Keratinocyte (primary cell): ENCODE measurements around the gene CLDN10. TPM values are rescaled to one million over a fixed set of nuclear protein-coding genes. Genes with fewer than 3 reads are reported as not detected.
A peak's percentile ranks its signal among the peaks of the same experiment; 100 is the strongest.

Experiments
- DNase-seq: peaks from one replicate; pipeline ENCODE4 v3.0.0-alpha.2; 2011; ENCODE audit warnings: low read depth, missing footprints, low spot score
- FAIRE-seq: peaks from 2 replicates; lab custom pipeline; 2011; peaks lifted over from hg19 to GRCh38; lab: Jason Lieb, UNC
- H2AFZ ChIP-seq: 2 replicates; pipeline ENCODE4 v1.6.0; 2012; ENCODE audit warnings: low read length, control low read depth, inconsistent platforms; ENCODE audit not compliant: control insufficient read depth
- H3K27ac ChIP-seq: 2 replicates; pipeline ENCODE4 v1.5.1; 2011; ENCODE audit warnings: low read length; ENCODE audit not compliant: control insufficient read depth, insufficient read depth
- H3K27me3 ChIP-seq: 3 replicates; pipeline ENCODE4 v1.6.0; 2011; ENCODE audit warnings: low read length; ENCODE audit not compliant: control insufficient read depth, insufficient read depth; ENCODE audit errors: extremely low read depth
- H3K36me3 ChIP-seq, 2 experiments: 2 replicates in 1 of 2; 3 replicates in 1 of 2; pipeline ENCODE4 v1.5.1; 2011; ENCODE audit warnings: low read length in 2 of 2, mild to moderate bottlenecking in 1 of 2; ENCODE audit not compliant: control insufficient read depth in 2 of 2, insufficient read depth in 2 of 2; ENCODE audit errors: extremely low read depth in 1 of 2
- H3K4me1 ChIP-seq: 3 replicates; pipeline ENCODE4 v1.5.1; 2011; ENCODE audit warnings: low read length; ENCODE audit not compliant: control insufficient read depth, insufficient read depth; ENCODE audit errors: extremely low read depth
- H3K4me2 ChIP-seq: 3 replicates; pipeline ENCODE4 v1.6.0; 2011; ENCODE audit warnings: low read depth, low read length; ENCODE audit not compliant: control insufficient read depth, insufficient read depth; ENCODE audit errors: extremely low read depth
- H3K4me3 ChIP-seq, 3 experiments: fragments of 200-600 bp in 1 of 3; sonication (generic) in 1 of 3; 2 replicates in 2 of 3; 3 replicates in 1 of 3; pipeline ENCODE4 v1.5.1; 2011 to 2016; ENCODE audit warnings: low read length in 3 of 3, mild to moderate bottlenecking in 3 of 3, control low read depth in 2 of 3, inconsistent platforms in 1 of 3, low read depth in 1 of 3, mixed read lengths in 1 of 3, mixed run types in 1 of 3, moderate library complexity in 1 of 3; ENCODE audit not compliant: control insufficient read depth in 2 of 3, insufficient read depth in 2 of 3; ENCODE audit errors: extremely low read depth in 1 of 3
- H3K79me2 ChIP-seq: 2 replicates; pipeline ENCODE4 v1.6.0; 2012; ENCODE audit warnings: low read length; ENCODE audit not compliant: control insufficient read depth, insufficient read depth
- H3K9ac ChIP-seq: 3 replicates; pipeline ENCODE4 v1.6.0; 2011; ENCODE audit warnings: low read length; ENCODE audit not compliant: control insufficient read depth, insufficient read depth; ENCODE audit errors: extremely low read depth
- H3K9me1 ChIP-seq: 3 replicates; pipeline ENCODE4 v1.6.0; 2011; ENCODE audit warnings: low read length; ENCODE audit not compliant: control insufficient read depth, insufficient read depth; ENCODE audit errors: extremely low read depth
- H3K9me3 ChIP-seq: 2 replicates; pipeline ENCODE4 v1.5.1; 2012; ENCODE audit warnings: low read depth, low read length; ENCODE audit not compliant: control insufficient read depth
- H4K20me1 ChIP-seq: 3 replicates; pipeline ENCODE4 v1.6.0; 2011; ENCODE audit warnings: low read length; ENCODE audit not compliant: control insufficient read depth, insufficient read depth; ENCODE audit errors: extremely low read depth
- CTCF ChIP-seq, 3 experiments: IDR thresholded peaks in 1 of 3; conservative IDR thresholded peaks in 1 of 3; optimal IDR thresholded peaks in 1 of 3; 2 replicates in 2 of 3; 3 replicates in 1 of 3; pipeline versions ENCODE3 to v1.5.1; 2011; ENCODE audit warnings: low read length in 3 of 3, mild to moderate bottlenecking in 3 of 3, moderate library complexity in 2 of 3, control low read depth in 1 of 3, inconsistent platforms in 1 of 3; ENCODE audit not compliant: insufficient read depth in 2 of 3; ENCODE audit errors: extremely low read depth in 1 of 3
- EZH2 ChIP-seq: IDR thresholded peaks from one replicate; pipeline ENCODE4 v1.6.1; 2012; ENCODE audit warnings: inconsistent platforms, mild to moderate bottlenecking, low read length, moderate library complexity
- dilution Hi-C: fragments of 300-500 bp; cut with MboI; formaldehyde crosslinking; loops from one replicate; pipeline ENCODE4 v1.7.0; 2020; ENCODE audit warnings: low sequenced_read_pairs; ENCODE audit not compliant: extremely low pct_ligation_motif_present
- polyA plus RNA-seq, 5 experiments: library from polyadenylated mRNA; depleted of rRNA in 3 of 5; stranded (reverse) in 3 of 5; stranded (forward) in 1 of 5; unstranded in 1 of 5; fragments of >200 nt; gene quantifications; 1 replicate in 1 of 5; 2 replicates in 3 of 5; 3 replicates in 1 of 5; pipeline versions ENCODE4 v1.2.1 to v1.2.3, GENCODE V29; 2011 to 2012; ENCODE audit warnings: missing spikeins in 2 of 5, low read depth in 1 of 5, low replicate concordance in 1 of 5

Gene CLDN10
- polyA plus RNA-seq, 1 donor (not counting 4 experiments of a cell fraction or from before 2014, with no cell fraction given), result not detected

DNA sequence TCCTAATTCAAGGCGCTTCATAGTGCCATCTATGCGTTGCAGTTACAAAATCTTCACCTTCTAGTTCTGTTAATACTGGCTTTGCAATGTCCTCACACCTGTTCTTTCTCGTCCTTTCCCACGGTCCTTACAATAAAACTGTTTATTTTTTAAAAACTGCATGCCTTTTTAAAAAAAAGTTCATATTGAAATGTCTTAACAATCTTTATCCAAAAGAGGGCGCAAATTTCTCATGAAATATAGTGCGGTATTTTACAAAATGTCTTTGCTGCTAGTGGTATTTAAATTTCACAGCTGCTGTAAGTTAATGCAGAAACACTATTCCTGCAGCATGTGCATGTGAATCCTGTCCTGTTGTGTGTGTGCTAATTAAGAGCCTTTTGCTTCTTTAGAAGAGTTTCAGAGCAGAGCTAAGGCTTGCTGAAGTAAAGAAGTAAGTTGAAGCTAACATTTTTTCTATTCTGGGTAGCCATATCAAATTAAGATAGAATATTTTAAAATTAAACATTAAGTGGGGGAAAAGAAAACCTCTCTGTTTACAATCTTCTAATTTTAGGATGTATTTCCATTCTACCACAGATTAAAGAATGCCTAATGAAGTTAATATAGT lies 15.8 kb upstream of the CLDN10 start:
- Histone ChIP-seq H3K9ac (no peak overlapping the region), H3K4me2 (no peak overlapping the region), H3K4me1 (peaks cover 12% of the 10 kb centered on the region), H3K4me3 (no peak overlapping the region), H3K27me3 (no peaks in the 10 kb centered on the region), H2AFZ (no peak overlapping the region), H4K20me1 (no peaks in the 10 kb centered on the region), H3K9me1 (no peaks in the 10 kb centered on the region), H3K27ac (no peak overlapping the region), H3K79me2 (no peaks in the 10 kb centered on the region), H3K9me3 (no peaks in the 10 kb centered on the region), H3K36me3 (no peaks in the 10 kb centered on the region)
- TF ChIP-seq CTCF (optimal IDR thresholded peaks at IDR 0.05 in 1 of 3, IDR thresholded peaks at IDR 0.05 in 1 of 3, conservative IDR thresholded peaks at IDR 0.05 in 1 of 3; ENCODE audit: extremely low read depth in 1 of 3, insufficient read depth in 2 of 3, low read length in 3 of 3), result peak in 1 of 3 experiments; percentile 36
- TF ChIP-seq EZH2, result no peak
- FAIRE-seq, result peak; percentile 26
- DNase-seq, result no peak
- dilution Hi-C loops, result no loop called here

DNA sequence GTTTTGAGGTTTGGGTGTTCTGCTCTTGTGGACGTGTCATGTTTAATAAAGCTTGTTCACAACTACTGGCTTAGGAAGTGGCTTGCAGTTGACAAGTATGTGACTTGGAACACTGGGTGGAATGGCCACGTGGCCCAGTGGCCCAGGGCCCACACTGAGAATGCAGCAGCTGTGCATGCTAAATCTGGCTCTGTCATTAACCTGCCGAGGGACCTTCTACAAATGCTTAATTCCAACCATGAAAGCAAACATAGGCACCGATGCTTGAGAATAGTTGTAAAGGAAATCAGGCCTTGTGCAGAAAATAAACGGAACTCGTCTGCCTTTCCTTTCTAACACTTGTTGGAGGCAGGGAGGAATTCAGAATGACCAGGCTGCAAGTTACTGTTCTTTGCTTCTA lies 11.6 kb upstream of the CLDN10 start:
- H3K79me2 ChIP-seq, result no peaks in the 10 kb centered on the region
- H3K36me3 ChIP-seq, result no peaks in the 10 kb centered on the region
- no peaks in the 10 kb centered on the region for H3K9me1 ChIP-seq
- no peak for DNase-seq
- no peak overlapping the region for H3K4me2 ChIP-seq
- peaks cover under 1% of the 10 kb centered on the region for H3K4me1 ChIP-seq
- H3K9ac ChIP-seq, result no peak overlapping the region
- no peak for TF ChIP-seq EZH2
- TF ChIP-seq CTCF (optimal IDR thresholded peaks at IDR 0.05 in 1 of 3, IDR thresholded peaks at IDR 0.05 in 1 of 3, conservative IDR thresholded peaks at IDR 0.05 in 1 of 3; ENCODE audit: extremely low read depth in 1 of 3, insufficient read depth in 2 of 3, low read length in 3 of 3), result no peak
- no peaks in the 10 kb centered on the region for H4K20me1 ChIP-seq
- dilution Hi-C loops, result no loop called here
- peaks cover 10% of the 10 kb centered on the region for H3K27me3 ChIP-seq
- H3K9me3 ChIP-seq, result no peaks in the 10 kb centered on the region
- H3K4me3 ChIP-seq, result no peak overlapping the region
- FAIRE-seq, result no peak
- H2AFZ ChIP-seq, result no peak overlapping the region
- no peak overlapping the region for H3K27ac ChIP-seq
